Urothelium cell line (cell line): ENCODE data around the gene AKAP6.

Source experiments
- DNase-seq: peaks from one replicate; pipeline ENCODE4 v3.0.0; 2011; ENCODE audit warnings: low spot score, mixed read lengths
- FAIRE-seq: peaks from 2 replicates; lab custom pipeline; 2011; peaks lifted over from hg19 to GRCh38; lab: Jason Lieb, UNC

AKAP6 gene

GRCh38 chr14:32473464-32473855, 144.4 kb downstream of the AKAP6 start:
- FAIRE-seq (no peak), DNase-seq (peak; percentile 21)

- FAIRE-seq, result no peak
- DNase-seq, result no peak
Observed at GRCh38 chr14:32474478-32475195, 145.5 kb downstream of the AKAP6 start.

- DNase-seq (no peak), FAIRE-seq (no peak)
Observed at GRCh38 chr14:32476532-32476931, 147.4 kb downstream of the AKAP6 start.

GRCh38 chr14:32477396-32477795, 148.3 kb downstream of the AKAP6 start:
- FAIRE-seq (no peak), DNase-seq (no peak)

- no peak for DNase-seq
- FAIRE-seq, result no peak
Observed at GRCh38 chr14:32478050-32478449, 149.0 kb downstream of the AKAP6 start.

GRCh38 chr14:32480337-32480736, 151.2 kb downstream of the AKAP6 start:
- DNase-seq, result no peak
- FAIRE-seq, result no peak

- FAIRE-seq (no peak), DNase-seq (no peak)
Observed at GRCh38 chr14:32481707-32482106, 152.6 kb downstream of the AKAP6 start.

GRCh38 chr14:32491416-32492016, 162.4 kb downstream of the AKAP6 start:
- DNase-seq (no peak), FAIRE-seq (no peak)

GRCh38 chr14:32492457-32492856, 163.4 kb downstream of the AKAP6 start:
- no peak for DNase-seq
- FAIRE-seq, result no peak

GRCh38 chr14:32494609-32495434, 165.7 kb downstream of the AKAP6 start:
- FAIRE-seq (peak; percentile 50), DNase-seq (no peak)

GRCh38 chr14:32495435-32495734, 166.3 kb downstream of the AKAP6 start:
- DNase-seq (no peak), FAIRE-seq (no peak)

- DNase-seq (no peak), FAIRE-seq (no peak)
Observed at GRCh38 chr14:32497248-32497647, 168.2 kb downstream of the AKAP6 start.

- peak; percentile 17 for DNase-seq
Observed at GRCh38 chr14:32507029-32507984, 178.2 kb downstream of the AKAP6 start.

GRCh38 chr14:32508281-32508680, 179.2 kb downstream of the AKAP6 start:
- FAIRE-seq (no peak), DNase-seq (no peak)

More at GRCh38 chr14:32507029-32507984, 178.2 kb downstream of the AKAP6 start:
- no peak for FAIRE-seq

GRCh38 chr14:32509632-32510187, 180.6 kb downstream of the AKAP6 start:
- FAIRE-seq, result no peak
- peak; percentile 60 for DNase-seq

GRCh38 chr14:32510815-32511214, 181.7 kb downstream of the AKAP6 start:
- DNase-seq, result no peak
- FAIRE-seq, result no peak

GRCh38 chr14:32512348-32512747, 183.2 kb downstream of the AKAP6 start:
- DNase-seq (no peak), FAIRE-seq (no peak)

- DNase-seq, result no peak
- FAIRE-seq, result no peak
Observed at GRCh38 chr14:32512813-32513212, 183.7 kb downstream of the AKAP6 start.

- FAIRE-seq, result no peak
- no peak for DNase-seq
Observed at GRCh38 chr14:32513571-32514009, 184.5 kb downstream of the AKAP6 start.

GRCh38 chr14:32514236-32514635, 185.1 kb downstream of the AKAP6 start:
- FAIRE-seq (no peak), DNase-seq (no peak)
